Right kidney (tissue), 1 donor: ENCODE data around the gene CCDC136.
A peak's percentile ranks its signal among the peaks of the same experiment; 100 is the strongest.

ENCODE experiments used
- DNase-seq: peaks from one replicate; pipeline ENCODE4 v3.0.0-alpha.2; 2016

Gene CCDC136

DNA sequence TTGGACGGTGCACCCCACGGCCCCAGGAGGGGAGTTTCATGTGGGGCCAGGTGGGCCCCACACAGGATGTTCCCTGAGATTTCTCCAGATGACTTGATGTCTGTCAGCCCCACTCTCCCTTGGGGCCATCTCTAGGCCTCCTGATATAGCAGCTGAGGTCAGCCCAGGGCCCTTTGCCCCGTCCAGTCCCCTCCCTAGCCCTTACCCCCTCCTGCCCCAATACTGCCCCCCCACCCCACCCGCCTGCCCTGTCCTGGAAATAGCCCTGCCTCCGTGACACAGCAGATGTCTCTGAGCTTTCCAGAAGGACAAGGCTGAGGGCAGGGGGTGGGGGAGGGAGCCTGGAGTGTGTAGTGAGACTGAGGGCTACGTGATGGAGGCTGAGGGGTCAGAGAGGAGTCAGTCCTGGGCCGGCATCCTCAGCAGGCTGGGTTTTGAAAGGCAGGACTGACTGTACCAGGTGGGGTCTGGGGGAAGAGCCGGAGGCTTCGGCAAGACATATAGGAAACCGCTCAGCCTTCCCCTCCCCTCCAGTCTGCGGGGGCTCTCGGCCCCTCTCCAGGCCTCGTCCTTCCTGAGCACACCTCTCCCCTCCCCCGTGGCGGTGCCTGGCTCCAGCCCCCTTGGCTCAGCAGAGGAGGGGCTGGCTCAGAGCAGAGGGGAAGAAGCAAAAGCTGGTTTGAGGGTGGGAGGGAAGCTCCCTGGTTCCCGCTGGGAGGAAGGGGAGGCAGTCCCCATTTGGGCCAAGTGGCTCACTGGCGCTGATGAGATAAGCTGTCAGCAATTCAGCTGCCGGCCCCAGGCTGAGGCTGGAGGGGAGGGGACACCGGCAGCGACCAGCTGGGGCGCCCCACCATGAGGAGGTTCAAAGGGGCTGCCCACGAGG, 40.5 kb downstream of the CCDC136 start:
- DNase-seq, result peak; percentile 65

- peak; percentile 52 for DNase-seq
Observed at GRCh38 chr7:128832880-128833147, 41.0 kb downstream of the CCDC136 start.

GRCh38 chr7:128833148-128833945, 41.6 kb downstream of the CCDC136 start:
- DNase-seq, result peak; percentile 52

- DNase-seq, result no peak
Observed at GRCh38 chr7:128833946-128834325, 42.2 kb downstream of the CCDC136 start.

DNA sequence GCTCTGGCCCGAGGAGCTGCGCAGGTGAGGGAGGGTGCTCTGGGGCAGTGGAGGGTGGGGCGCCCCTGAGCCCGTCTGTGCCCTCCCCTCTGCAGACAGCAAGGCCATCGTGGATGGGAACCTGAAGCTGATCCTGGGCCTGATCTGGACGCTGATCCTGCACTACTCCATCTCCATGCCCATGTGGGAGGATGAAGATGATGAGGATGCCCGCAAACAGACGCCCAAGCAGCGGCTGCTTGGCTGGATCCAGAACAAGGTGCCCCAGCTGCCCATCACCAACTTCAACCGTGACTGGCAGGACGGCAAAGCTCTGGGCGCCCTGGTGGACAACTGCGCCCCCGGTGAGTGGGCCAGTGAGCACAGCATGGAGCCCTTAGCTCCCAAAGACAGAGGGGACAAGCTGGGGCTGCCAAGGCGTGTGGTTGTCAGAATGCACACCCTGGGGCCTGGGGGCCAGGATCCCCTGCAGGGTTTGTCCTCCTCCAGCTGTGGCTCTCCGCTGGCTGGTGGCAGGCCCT, 43.5 kb downstream of the CCDC136 start:
- DNase-seq, result no peak

GRCh38 chr7:128835790-128836641, 44.2 kb downstream of the CCDC136 start:
- DNase-seq, result no peak

DNA sequence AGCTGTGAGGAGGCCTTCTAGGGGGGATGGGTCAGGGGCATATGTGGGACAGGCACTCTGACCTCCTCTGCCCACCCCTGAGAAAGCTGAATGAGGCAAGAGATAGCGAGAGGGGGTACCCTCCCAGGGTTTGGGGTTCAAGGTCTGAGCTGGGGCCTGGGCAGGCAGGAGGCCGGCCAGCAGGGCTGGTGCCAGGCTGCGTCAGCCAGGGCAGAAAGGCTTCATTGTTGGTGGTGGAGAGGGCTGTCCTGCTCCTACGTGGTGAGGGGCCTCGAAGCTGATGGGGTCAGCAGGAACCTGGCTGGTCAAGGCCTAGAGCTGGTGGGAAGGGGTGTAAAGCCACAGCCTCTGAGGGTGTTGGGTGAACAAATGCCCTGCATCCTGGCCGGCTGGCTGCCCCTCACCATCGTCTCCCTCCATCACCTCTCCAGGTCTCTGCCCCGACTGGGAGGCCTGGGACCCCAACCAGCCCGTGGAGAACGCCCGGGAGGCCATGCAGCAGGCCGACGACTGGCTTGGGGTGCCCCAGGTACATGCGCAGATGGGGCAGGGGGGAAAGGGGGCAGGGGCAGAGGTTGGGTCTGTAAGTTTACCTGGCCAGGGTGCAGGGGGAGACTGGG, 45.1 kb downstream of the CCDC136 start:
- DNase-seq, result no peak

GRCh38 chr7:128837521-128837921, 45.8 kb downstream of the CCDC136 start:
- DNase-seq, result no peak

GRCh38 chr7:128838109-128838779, 46.5 kb downstream of the CCDC136 start:
- no peak for DNase-seq

DNA sequence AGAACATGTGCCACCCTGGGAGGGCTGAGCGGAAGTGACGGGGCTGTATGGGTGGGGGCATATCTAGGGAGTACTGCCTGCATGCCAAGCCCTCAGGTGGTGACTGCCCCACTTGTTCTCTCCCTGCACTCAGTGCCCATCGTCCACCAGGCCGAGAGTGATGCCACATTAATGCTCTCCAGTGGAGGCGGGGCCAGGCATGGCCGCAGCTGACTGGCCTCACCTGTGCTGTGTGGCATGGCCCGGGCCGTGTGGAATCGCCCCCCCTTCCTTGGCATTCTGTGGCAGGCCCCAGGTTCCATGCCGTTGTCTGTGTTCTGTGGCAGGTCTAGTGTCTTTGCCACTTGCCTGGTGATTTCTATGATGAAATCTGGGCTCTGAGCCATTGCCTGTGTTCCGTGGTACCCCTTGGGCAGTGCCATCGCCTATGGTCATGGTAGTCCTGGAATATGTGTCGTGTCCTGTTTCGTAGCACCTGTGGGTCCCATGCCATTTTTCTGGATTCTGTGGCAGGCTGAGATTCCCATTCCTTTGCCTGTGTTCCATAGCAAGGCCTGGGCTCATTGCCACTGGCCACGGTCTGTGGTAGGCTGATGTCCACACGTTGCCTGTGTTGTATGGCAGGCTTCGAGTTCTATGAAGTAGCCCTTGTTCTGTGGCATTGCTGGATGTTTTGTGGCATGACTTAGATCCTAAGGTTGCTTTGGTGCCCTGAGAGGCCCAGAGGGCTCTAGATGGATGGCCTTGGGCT, 47.4 kb downstream of the CCDC136 start:
- DNase-seq, result no peak

DNA sequence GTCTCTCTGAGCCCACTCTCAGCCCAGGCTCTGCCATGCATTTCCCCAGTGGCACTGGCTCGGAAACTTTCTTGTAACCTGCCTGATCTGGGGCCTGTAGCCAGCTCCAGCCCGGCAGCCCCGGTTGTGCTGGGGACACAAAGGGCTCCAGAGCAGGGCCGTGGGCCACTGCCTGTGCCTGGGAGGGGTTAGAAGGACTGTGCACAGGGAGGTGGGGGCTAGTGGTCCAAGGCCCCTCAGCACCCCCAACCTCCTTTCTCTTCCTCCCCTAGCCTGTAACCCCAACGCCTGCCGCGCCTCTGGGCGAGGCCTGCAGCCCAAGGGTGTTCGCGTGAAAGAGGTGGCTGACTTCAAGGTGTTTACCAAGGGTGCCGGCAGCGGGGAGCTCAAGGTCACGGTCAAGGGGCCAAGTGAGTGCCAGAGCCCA, 48.0 kb downstream of the CCDC136 start:
- DNase-seq, result no peak

- no peak for DNase-seq
Observed at GRCh38 chr7:128840326-128841170, 48.8 kb downstream of the CCDC136 start.

DNA sequence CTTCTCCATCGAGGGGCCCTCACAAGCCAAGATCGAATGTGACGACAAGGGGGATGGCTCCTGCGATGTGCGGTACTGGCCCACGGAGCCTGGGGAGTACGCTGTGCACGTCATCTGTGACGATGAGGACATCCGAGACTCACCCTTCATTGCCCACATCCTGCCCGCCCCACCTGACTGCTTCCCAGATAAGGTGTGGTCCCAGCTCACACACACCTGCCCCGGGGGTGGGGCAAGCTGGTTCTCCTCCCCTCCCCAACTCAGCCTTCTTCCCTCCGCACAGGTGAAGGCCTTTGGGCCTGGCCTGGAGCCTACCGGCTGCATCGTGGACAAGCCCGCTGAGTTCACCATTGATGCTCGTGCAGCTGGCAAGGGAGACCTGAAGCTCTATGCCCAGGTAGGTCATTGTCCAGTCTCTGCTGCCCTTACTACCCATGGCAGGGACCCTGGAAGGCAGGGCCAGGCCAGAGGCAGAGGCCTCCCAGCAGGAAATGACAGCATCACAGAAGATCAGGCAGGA, 49.5 kb downstream of the CCDC136 start:
- DNase-seq, result no peak

GRCh38 chr7:128841921-128842673, 50.3 kb downstream of the CCDC136 start:
- no peak for DNase-seq

- no peak for DNase-seq
Observed at GRCh38 chr7:128842674-128843641, 51.2 kb downstream of the CCDC136 start.

DNA sequence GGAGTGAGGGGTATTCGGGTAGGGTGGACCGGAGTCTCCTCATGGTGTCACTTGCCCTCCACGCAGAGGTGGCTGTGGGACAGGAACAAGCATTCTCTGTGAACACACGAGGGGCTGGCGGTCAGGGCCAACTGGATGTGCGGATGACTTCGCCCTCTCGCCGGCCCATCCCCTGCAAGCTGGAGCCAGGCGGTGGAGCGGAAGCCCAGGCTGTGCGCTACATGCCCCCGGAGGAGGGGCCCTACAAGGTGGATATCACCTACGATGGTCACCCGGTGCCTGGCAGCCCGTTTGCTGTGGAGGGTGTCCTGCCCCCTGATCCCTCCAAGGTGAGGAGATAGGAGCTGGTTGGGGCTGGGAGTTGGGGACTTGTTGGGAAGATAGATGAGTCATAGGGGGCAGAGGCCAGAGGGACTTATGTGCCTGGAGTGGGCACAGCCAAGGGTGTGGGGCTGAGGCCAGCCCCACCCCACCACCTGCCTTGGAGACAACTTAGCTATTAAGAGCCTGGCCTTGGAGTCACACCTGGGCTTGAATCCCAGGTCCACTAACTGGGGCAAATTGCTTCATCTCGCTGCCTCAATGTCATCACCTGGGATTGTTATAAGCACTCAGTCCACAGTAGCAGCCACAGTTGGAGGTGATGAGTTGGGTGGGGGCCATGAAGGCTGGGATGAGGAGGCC, 52.3 kb downstream of the CCDC136 start:
- DNase-seq, result no peak

DNA sequence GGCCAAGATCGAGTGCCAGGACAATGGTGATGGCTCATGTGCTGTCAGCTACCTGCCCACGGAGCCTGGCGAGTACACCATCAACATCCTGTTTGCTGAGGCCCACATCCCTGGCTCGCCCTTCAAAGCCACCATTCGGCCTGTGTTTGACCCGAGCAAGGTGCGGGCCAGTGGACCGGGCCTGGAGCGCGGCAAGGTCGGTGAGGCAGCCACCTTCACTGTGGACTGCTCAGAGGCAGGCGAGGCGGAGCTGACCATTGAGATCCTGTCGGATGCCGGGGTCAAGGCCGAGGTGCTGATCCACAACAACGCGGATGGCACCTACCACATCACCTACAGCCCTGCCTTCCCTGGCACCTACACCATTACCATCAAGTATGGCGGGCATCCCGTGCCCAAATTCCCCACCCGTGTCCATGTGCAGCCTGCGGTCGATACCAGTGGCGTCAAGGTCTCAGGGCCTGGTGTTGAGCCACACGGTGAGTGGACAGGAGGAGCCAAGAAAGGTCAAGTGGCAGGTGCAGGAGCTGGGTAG, 53.1 kb downstream of the CCDC136 start:
- DNase-seq, result no peak
